Measurements from ENCODE around the gene CRTC3. TPM values are rescaled to one million over a fixed set of nuclear protein-coding genes. Genes with fewer than 3 reads are reported as not detected.
A peak's percentile ranks its signal among the peaks of the same experiment; 100 is the strongest.
"Not testable (repeated sequence)": the region's sequence is repeated elsewhere in the genome, so short reads cannot be mapped to it uniquely, and the experiment has no call there.

The CRTC3 gene
- total RNA-seq, 1 experiment from 2014 or later: 10.8 TPM

DNA sequence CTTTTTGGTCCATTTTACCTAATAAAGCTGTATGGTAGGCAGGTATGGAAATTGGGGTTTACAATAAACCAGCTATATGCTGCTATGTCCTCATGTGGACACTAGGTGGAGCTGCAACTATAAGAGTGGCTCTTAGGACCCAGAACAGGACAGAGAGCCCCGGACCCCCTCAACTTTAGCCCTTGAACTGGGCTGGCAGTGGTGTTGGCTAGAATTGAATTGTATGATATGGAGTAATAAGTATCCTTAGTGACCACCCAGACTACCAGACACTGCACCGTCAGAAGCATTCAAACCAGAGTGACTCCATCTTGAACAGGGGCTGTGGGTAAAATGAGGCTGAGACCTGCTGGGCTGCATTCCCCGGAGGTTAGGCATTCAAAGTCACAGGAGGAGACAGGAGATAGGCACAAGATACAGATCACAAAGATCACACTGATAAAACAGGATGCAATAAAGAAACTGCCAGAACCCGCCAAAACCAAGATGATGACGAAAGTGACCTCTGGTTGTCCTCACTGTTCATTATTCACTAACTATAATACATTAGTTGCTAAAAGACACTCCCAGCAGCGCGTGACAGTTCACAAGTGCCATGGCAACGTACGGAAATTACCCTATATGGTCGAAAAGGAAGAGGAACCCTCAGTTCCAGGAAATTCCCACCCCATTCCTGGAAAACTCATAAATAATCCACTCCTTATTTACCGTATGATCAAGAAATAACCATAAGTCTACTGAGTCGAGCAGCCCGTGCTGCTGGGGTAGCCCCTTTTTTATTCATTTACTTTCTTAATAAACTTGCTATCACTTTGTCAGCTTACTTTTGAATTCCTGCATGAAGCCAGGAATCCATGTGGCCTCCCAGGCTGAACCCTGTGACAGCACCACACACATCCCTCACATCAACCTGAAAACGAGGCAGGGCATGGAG lies 118.7 kb downstream of the CRTC3 start:
- in situ Hi-C loops (cut with HindIII; ENCODE audit: low pct_unique_long_range_greater_than_20kb, low sequenced_read_pairs): no loop called here
- peak; percentile 88 for DNase-seq (ENCODE audit: low read depth, low spot score)

DNA sequence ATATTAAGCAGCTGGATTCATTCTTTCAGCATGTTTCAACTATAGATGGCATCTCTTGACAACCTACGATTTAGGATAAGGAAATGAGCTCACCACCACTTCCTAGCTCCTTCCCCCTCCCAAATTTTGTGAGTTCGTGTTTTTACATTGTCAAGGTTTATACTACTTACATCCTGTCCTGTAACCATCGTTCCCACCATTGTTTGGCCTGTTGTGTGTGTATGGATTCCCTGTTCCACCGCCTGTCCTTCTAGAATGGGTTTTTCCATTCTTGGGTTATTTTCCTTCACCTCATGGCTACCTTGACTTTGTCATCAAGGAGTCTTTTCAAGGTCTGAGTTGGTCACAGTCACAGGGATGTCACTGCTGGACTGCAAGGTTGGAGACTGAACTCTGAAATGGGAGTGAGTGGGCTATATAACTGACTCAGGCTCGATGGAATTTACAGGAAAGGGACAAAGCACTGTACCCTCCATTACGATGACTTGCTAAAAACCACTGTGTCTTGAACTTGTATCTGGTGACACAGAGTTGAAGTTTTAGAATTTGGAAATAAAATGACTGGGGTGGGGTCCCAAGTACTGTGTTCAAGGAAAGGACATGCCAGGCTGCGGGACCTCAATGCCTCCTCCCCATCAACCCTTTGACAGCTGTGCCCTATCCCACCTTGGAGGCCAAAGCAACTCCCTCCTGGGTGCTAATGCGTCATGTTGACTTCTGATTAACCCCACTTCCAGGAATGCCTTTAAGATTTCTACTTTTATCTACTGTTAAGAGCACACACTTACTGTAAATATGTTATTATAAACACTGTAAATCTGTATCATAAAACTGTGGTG lies 120.6 kb downstream of the CRTC3 start:
- in situ Hi-C loops (cut with HindIII; ENCODE audit: low pct_unique_long_range_greater_than_20kb, low sequenced_read_pairs): no loop called here

DNA sequence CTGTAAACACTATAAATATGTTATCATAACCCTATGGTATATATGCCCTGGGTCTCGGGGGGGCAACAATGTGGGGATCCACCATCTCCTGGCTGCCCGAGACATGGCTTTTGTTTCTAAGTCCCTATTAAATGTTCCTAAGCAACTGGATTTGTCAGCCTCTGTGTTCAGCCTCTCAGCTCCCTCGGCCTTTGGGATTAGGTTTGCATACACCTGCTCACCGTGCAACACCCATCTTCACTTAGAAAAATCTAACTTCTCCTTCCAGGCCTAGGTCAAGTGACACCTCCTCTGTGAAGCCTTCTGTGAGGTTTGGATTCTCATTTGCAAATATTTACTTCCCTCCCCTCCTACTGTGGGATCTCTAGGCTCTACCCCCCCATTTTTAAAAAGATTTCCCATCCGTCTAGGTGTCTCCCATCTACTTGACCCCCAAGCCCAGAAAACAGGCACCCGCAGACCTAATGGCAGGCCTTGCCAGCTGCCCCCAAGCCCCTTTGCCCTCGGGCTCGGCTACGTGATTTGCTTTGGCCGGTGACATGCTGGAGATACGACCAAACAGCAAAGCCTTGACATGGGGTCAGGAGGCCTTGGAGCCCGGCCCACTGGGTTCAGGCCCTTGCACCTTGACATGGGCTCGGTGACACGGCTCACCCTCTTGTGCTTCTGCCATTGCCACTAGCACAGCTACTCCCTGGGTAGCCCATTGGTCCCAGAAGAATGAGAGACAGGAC lies 121.4 kb downstream of the CRTC3 start:
- in situ Hi-C loops (cut with HindIII; ENCODE audit: low pct_unique_long_range_greater_than_20kb, low sequenced_read_pairs): no loop called here
- no peak for DNase-seq (ENCODE audit: low read depth, low spot score)

More for the DNA sequence above, 120.6 kb downstream of the CRTC3 start:
- no peak for DNase-seq (ENCODE audit: low read depth, low spot score)

DNA sequence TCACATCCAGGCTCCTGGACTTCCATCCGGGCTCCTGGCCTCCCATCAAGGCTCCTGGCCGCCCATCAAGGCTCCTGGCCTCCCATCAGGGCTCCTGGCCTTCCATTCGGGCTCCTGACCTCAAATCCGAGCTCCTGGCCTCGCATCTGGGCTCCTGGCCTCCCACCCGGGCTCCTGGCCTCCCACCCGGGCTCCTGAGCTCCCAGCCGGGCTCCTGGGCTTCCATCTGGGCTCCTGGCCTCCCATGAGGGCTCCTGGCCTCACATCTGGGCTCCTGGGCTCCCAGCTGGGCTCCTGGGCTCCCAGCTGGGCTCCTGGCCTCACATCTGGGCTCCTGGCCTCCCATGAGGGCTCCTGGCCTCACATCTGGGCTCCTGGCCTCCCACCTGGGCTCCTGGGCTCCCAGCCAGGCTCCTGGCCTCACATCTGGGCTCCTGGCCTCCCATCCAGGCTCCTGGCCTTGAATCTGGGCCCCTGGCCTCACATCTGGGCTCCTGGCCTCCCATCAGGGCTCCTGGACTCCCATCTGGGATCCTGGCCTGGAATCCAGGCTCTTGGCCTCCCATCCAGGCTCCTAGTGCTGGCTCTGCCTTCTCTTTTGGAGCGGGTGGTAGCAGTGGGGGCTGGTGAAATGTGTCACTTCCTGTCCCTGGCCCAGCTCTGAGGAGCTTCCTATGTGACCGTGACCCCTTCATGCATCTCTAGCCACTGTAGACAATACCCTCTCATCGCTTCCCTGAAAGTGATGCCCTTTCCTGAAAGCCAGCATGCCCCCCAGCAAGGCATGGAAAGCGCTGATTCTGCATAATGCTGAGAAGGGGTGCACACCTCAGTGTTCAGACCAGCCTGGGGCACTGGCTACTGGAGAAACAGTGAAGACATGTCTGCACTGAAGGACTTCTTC lies 124.8 kb downstream of the CRTC3 start:
- in situ Hi-C loops (cut with HindIII; ENCODE audit: low pct_unique_long_range_greater_than_20kb, low sequenced_read_pairs): no loop called here
- DNase-seq (ENCODE audit: low read depth, low spot score): no peak

DNA sequence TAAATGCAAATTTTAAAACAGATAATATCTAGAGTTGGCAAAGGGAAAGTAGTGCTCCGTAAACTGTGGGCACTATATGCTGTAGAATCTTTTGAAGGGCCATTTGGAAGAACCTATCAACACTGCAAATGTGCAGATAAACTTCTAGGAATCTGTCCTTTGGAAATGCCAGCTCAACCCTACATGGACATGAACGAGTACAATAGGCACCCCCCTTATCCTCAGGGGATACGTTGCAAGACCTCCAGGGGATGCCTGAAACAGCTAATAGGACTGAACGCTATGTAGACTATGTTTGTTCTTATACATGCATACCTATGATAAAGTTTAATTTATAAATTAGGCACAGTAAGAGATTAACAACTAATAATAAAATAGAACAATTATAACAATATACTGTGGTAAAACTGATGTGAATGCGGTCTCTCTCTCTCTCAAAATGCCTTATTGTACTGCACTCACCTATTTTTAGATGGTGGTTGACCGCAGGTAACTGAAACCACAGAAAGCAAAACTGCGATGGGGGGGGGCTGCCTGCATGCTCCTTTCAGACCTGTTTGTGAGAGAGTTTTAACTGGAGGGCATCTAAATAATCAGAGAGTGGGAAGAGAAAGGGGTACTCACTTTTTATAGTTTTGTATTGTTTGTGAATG lies 127.9 kb downstream of the CRTC3 start:
- DNase-seq (ENCODE audit: low read depth, low spot score); in situ Hi-C loops (cut with HindIII; ENCODE audit: low pct_unique_long_range_greater_than_20kb, low sequenced_read_pairs): not testable (repeated sequence)

DNA sequence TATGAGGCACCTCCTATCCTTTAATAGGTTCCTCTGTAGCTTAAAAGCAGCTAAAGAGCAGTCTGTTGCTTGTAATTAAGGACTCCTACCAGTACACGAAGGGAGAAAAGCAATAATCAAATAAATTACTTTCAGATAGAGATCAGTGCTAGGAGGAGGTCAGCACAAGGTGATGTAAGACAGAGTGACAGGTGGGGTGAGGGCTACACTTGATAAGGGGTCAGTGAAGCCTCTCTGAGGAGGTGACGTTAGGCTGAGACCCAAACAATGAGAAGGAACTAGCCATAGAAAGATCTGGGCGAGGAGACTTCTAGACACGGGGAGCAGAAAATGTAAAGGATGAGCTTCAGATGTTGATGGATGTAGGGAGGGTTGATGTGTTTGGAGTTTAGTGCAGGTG lies 129.8 kb downstream of the CRTC3 start:
- DNase-seq (ENCODE audit: low read depth, low spot score): no peak
- in situ Hi-C loops (cut with HindIII; ENCODE audit: low pct_unique_long_range_greater_than_20kb, low sequenced_read_pairs): no loop called here

DNA sequence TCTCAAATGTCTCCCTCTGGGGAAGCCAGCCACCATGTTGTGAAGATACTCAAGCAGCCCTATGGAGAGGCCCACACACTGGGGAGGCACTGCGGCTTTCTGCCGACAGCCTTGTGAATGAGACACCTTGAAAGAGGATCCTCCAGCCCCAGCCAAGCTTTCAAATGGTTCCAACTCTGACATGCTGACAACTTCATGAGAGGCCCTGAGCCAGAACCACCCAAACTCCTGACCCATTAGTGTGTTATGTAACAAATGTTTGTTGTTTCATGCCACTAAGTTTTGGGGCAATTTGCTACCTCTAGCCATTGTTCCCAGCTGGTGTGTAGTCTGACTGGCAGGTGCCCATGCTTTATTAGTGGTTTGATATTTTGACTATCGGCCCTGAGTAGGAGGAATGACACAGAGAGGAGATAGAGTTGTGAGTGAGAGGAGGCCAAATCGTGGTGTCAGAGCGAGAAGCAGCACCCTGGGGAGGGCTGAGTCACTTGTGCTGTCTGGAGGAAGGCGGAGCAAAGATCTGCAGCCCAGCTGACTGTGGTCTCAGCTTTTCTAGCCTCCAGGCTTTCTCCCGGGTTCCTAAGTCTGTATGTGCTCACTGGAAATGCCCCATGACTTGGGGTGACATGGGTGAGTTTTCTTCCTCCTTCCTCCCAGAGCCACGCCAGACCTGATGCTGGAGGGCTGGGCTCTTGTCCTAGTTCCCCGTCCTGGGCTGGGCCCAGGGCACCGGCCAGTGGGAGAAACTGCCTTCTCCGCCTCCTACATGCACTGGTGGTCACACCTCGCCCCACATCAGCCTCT lies 130.7 kb downstream of the CRTC3 start:
- in situ Hi-C loops (cut with HindIII; ENCODE audit: low pct_unique_long_range_greater_than_20kb, low sequenced_read_pairs): no loop called here

DNA sequence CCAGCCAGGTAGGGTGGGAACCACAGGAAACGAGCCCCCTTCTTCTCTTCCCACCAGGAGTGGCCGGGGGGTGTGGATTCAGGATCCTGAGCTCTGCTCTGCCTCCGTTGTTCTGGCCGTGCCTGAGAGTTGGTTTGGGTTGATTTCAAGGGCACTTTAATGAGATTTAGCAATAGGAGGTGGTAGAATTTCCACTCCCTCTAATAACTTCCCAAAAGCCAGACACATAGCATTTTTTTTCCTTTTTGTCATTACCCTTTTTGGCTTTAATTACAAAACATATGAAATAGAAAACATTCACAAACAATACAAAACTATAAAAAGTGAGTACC lies 131.2 kb downstream of the CRTC3 start:
- in situ Hi-C loops (cut with HindIII; ENCODE audit: low pct_unique_long_range_greater_than_20kb, low sequenced_read_pairs): not testable (repeated sequence)

More for the DNA sequence above, 130.7 kb downstream of the CRTC3 start:
- DNase-seq (ENCODE audit: low read depth, low spot score): peak; percentile 73

DNA sequence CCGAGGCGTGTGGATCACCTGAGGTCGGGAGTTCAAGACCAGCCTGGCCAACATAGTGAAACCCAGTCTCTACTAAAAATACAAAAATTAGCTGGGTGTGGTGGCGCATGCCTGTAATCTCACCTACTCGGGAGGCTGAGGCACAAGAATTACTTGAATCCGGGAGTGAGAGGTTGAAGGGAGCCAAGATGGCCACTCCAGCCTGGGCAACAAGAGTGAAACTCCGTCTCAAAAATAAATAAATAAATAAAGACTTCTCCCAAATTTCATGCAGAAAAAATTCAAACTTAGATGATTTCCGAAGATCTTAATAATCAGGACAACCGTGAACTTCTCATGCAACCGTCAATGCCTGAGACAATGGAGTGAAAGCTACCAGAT lies 134.3 kb downstream of the CRTC3 start:
- DNase-seq (ENCODE audit: low read depth, low spot score); in situ Hi-C loops (cut with HindIII; ENCODE audit: low pct_unique_long_range_greater_than_20kb, low sequenced_read_pairs): not testable (repeated sequence)

More for the DNA sequence above, 131.2 kb downstream of the CRTC3 start:
- DNase-seq (ENCODE audit: low read depth, low spot score): not testable (repeated sequence)

DNA sequence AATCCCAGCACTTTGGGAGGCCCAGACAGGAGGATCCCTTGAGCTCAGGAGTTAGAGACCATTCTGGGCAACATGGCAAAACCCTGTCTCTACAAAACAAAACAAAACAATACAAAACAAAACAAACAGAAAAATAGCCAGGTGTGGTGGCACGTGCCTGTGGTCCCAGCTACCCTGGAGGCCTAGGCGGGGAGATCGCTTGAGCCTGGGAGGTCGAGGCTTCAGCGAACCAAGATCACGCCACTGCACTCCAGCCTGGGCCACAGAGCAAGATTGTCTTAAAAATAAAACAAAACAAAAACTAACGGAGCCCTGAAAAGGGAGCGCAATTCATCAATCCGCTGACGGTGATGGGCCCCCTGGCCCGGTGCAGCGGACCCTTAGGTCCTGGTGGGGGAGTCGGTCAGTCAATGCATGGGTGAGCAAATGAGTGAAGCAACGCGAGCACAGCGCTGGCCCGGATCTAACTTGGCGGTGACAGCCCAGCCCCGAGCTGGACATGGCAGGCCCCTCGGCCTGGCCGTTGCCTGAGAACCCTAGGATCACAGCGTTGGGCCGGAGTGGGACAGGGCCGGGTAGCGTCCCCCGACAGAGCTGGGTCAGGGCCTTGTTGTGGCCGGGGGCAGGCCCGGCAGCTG lies 135.0 kb downstream of the CRTC3 start:
- in situ Hi-C loops (cut with HindIII; ENCODE audit: low pct_unique_long_range_greater_than_20kb, low sequenced_read_pairs): no loop called here
- DNase-seq (ENCODE audit: low read depth, low spot score): peak; percentile 45

DNA sequence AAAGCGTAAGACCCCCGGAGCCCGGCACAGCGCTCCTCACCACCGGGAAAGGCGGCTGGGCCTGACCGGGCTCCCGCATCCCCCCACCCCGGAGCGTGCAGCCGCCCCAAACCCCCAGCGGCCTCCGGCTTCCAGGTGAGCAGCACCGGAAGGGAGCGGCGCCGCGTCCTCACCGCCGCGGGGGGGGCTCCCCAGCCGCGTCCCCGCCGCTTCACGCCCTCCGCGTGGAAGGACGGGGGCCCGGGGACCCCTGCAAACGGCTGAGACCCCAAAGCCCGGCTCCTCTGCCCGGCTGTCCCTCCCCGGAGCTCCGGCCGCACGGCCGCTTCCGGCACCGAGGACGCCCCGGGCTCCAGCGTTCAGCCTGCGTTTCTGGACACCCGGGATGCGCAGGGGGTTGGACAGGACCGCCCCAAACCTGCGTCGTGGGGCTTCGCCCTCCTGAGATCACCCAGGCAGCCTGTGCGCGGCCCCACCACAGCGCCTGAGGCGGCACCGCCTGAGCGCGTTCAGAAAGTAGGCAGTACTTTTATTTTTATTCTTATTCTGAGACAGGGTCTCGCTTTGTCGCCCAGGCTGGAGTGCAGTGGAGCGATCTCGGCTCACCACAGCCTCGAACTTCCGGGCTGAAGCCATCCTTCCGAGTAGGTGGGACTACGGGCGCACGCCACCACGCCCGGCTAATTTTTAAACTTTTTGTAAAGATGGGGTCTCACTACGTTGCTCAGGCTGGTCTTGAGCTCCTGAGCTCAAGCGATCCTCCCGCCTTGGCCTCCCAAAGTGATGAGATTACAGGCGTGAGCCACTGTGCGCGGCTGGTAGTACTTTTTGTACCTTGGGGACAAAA lies 135.8 kb downstream of the CRTC3 start:
- in situ Hi-C loops (cut with HindIII; ENCODE audit: low pct_unique_long_range_greater_than_20kb, low sequenced_read_pairs): no loop called here
- peak; percentile 62 for DNase-seq (ENCODE audit: low read depth, low spot score)

DNA sequence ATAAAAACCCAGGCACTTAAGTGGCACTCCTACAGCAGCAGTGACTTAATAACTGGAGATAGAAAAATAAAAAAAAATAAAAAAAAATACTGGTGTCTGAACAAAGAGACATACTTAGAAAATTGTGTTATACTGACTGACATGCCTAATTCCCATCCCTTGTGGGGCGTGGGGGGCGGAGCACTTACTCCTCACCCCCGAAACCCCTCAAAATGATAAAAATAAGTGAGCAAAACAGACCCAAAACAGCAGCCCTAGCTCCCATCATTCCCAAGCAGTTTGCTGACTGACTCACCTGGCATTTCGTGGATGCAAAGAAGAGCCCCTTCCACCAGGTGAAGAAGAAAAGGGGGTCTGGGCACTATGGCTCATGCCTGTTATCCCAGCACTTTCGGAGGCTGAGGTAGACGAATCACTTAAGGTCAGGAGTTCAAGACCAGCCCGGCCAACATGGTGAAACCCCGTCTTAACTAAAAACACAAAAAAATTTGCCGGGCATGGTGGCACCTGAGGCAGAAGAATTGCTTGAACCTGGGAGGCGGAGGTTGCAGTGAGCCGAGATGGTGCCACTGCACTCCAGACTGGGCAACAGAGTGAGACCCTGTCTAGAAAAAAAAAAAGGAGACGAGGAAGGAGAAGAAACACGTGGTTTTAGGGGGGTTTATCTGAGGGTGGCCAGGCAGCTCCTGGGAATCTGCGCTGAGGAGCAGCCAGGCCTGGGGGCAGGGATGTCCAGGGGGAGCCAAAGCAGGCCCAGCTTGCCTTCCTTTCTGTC lies 136.6 kb downstream of the CRTC3 start:
- in situ Hi-C loops (cut with HindIII; ENCODE audit: low pct_unique_long_range_greater_than_20kb, low sequenced_read_pairs): no loop called here
- no peak for DNase-seq (ENCODE audit: low read depth, low spot score)

DNA sequence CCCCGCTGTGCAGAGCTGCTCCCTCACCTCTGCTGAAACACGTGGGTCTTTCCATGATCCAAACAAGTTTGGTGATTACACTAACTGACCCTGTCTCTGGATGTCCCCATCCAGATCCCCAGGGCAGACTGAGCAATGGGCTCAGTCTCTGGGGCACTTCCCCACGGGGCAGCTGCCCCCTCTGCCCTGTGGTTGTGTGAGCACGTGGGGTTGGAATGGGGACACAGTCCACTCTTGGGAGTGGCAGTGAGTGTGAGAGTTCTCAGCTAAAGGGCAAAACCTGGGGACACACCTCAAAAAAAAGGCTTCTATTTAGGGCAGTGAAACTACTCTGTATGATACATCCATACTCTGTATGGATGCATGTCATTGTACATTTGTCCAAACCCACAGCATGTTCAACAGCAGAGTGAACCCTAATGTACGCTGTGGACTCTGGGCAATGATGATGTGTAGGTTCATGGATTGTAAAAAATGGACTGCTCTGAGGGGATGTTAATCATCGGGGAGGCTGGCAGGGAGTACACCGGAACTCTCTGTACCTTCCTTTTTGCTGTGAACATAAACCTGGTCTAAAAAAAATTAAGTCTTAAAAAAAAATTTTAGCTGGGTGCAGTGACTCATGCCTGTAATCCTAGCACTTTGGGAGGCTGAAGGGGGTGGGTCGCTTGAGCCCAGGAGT lies 137.5 kb downstream of the CRTC3 start:
- in situ Hi-C loops (cut with HindIII; ENCODE audit: low pct_unique_long_range_greater_than_20kb, low sequenced_read_pairs): no loop called here
- no peak for DNase-seq (ENCODE audit: low read depth, low spot score)
